KOPT-K1 (cell line): ENCODE results near the gene ADAT2.

ENCODE experiments used
- H3K27ac ChIP-seq: fragments of 200-600 bp; sonication (generic); 2 replicates; pipeline ENCODE4 v1.5.1; 2016; ENCODE audit warnings: antibody characterized with exemption, mild to moderate bottlenecking, low read depth, low read length; ENCODE audit not compliant: poor library complexity, severe bottlenecking
- H3K36me3 ChIP-seq: fragments of 200-600 bp; sonication (generic); 2 replicates; pipeline ENCODE4 v1.5.1; 2017; ENCODE audit warnings: antibody characterized with exemption, mild to moderate bottlenecking, low read length, moderate library complexity; ENCODE audit not compliant: insufficient read depth
- H3K9me3 ChIP-seq: fragments of 200-600 bp; sonication (generic); 2 replicates; pipeline ENCODE4 v1.5.1; 2017; ENCODE audit warnings: antibody characterized with exemption, low read length, mild to moderate bottlenecking; ENCODE audit not compliant: insufficient read depth, poor library complexity, severe bottlenecking

The ADAT2 gene

DNA sequence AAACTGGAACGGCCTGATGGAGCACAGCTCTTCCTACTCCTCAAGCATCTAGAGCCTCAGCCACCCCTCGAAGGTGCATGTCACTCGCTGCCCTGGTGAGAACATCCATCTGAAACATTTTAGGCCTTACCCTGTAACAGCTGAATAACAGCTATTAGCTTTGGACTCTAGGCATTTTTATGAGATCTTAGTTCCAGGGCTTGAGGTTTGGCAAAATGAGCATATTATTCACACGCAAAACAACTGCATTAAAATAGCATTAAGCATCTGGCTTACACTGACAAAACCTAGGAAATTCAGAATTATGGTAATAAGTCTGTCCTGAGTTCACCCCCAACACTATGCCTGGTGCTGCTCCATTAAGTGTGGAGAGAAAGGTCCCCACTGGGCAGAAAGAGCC lies 56.1 kb downstream of the ADAT2 start:
- no peaks in the 10 kb centered on the region for H3K9me3 ChIP-seq
- no peak overlapping the region for H3K27ac ChIP-seq
- no peaks in the 10 kb centered on the region for H3K36me3 ChIP-seq

DNA sequence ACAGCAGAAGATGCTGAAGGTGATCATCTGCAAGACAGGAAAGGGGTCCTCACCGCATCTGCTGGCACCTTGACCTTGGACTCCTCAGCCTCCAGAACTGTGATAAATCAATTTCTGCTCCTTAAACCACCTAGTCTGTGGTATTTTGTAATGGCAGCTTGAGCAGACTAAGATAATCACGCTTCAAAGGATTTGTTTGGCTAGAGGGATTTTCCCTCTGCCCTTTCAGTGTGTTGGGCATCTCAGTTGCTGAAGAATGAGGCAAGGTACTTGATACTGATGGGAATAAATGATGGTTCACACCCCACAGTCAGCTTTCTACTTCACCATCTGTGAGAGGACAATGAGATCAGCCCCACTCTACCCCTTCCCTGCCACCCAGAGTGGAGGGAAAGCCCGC lies 60.2 kb downstream of the ADAT2 start:
- no peaks in the 10 kb centered on the region for H3K9me3 ChIP-seq
- H3K36me3 ChIP-seq = no peaks in the 10 kb centered on the region
- no peak overlapping the region for H3K27ac ChIP-seq

DNA sequence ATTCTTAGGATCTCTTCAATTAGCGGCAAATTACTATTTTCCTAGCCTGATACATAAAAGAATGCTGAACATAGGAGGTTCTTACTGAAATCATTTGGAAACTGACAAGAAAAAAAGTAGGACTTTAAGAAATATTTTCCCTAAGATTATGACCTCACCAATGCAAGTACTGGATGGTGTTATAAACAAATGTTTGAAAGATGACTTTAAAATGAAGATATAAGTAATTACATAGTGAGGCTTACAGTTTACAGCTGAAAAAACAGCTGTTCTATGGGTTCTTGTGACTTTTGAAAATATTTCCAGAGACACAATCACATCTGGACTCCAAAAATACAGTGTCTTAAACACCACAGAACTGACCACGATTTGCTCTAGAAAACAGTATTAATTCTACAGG lies 64.9 kb downstream of the ADAT2 start:
- Histone ChIP-seq H3K27ac (no peak overlapping the region), H3K9me3 (no peaks in the 10 kb centered on the region), H3K36me3 (no peaks in the 10 kb centered on the region)

DNA sequence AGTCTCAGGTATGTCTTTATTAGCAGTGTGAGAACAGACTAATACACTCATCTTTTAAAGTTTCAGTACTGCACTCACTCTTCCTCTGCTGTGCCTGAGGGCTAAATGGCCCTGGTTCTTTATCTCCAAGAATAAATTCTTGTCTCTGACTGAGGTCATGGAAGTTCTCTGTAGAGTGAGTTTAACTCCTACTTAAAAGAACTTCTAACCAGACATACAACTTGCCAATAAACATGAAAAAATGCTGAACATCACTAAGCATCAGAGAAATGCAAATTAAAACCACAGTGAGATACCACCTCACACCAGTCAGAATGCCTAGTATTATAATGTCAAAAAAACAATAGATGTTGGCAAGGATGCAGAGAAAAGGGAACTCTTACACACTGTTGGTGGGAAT lies 73.6 kb downstream of the ADAT2 start:
- Histone ChIP-seq H3K27ac (no peak overlapping the region), H3K36me3 (no peaks in the 10 kb centered on the region), H3K9me3 (peaks cover 5% of the 10 kb centered on the region)

DNA sequence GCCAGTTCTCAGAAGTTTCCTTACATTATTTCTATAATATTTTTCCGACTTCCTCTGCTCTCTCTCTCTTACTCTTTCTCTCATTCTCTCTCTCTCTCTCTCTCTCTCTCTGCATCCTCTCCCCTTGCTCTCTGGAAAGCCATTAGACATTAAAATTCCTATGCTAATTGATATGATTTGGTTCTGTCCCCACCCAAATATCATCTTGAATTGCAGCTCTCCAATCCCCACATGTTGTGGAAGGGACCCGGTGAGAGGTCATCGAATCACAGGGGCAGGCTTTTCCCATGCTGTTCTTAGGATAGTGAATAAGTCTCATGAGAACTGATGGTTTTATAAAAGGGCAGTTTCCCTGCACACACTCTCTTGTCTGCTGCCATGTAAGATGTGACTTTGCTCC lies 74.1 kb downstream of the ADAT2 start:
- Histone ChIP-seq H3K27ac (no peak overlapping the region), H3K9me3 (peaks cover 5% of the 10 kb centered on the region), H3K36me3 (no peaks in the 10 kb centered on the region)

DNA sequence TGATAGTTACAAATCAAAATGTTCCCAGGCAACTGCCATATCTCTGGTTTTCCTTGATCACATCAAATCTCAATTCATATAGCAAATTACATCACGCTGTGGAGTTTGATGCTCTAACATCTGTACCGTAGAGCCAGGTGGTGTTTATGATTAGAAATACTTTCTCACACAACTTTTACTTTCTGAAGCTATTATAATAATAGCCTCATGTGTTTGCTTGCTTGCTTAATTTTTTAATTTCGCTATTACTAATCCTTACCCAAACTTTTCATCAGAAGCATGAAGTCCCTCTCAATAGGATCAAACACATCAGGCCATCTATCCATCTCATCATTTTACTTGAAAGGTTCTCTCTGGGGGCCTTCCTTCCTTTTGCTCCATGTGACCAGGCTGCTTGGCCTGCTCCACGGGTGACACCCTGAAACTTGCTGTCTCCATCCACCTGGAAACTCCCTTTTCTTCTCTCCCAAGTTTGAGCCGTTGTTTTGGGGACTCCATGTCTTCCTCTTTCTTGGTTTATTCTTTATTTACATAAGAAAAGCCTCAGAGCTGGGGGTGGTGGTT lies 75.4 kb downstream of the ADAT2 start:
- no peaks in the 10 kb centered on the region for H3K36me3 ChIP-seq
- H3K9me3 ChIP-seq = peaks cover 5% of the 10 kb centered on the region
- H3K27ac ChIP-seq = no peak overlapping the region

DNA sequence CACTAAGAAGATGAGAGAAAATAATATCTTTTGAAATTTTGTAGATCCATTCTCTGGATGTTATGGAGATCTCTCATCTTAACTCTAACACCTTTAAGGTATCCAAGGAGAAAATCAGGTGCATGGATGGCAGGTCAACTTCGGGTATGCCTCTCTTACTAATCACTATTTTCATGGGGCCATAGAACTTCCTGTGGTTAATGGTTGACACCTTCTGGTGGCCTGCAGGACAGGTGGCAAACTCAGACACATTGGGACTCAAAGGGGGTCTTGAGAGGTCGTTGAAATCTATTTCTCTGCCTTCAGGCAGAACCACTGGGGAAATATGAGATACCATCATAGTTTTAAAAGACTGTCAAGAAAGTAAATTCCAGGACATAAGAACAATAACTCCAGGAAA lies 76.5 kb downstream of the ADAT2 start:
- Histone ChIP-seq H3K27ac (no peak overlapping the region), H3K36me3 (no peaks in the 10 kb centered on the region), H3K9me3 (peaks cover 5% of the 10 kb centered on the region)
